GM23248 (cell line): Measurements from ENCODE around the gene TMEM117.

Experiments used
- EZH2 ChIP-seq: fragments of 200-600 bp; sonication (generic); IDR thresholded peaks from 2 replicates; pipeline ENCODE4 v1.6.1; 2018; ENCODE audit warnings: antibody characterized with exemption, mild to moderate bottlenecking; ENCODE audit not compliant: insufficient read depth, poor library complexity, severe bottlenecking
- EZH2phosphoT487 ChIP-seq: fragments of 200-600 bp; sonication (generic); IDR thresholded peaks from 2 replicates; pipeline ENCODE4 v1.6.1; 2018; ENCODE audit warnings: antibody characterized with exemption, moderate library complexity, mild to moderate bottlenecking, low read depth; ENCODE audit not compliant: insufficient read depth

DNA sequence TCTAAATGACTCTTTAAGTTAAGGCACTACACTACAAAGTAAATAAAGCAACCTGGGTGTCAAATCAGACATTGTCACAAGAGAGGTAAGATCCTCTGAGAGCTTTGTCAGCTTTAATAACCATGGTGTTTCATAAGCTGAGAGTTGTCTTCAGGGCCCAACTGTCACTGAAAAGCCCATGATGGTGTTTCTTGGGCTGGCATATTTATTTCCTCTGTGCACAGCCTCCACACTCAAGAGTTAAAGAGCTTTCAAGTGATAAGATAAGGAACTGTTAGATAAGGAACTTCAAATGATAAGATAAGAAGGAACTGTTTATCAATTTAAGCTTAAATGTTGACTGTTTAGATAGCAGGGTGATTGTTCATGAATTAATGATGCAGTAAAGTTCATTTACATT is 495.4 kb downstream of the TMEM117 start:
- TF ChIP-seq EZH2 (no peak), EZH2phosphoT487 (no peak)
